Activated CD4-positive, alpha-beta T cell treated with anti-CD3 and anti-CD28 coated beads, Interleukin-2, amount 10 ng/mL, durations not matched to agents 24 days and 14 days (primary cell): ENCODE data around the gene TXNDC9. TPM values are rescaled to one million over a fixed set of nuclear protein-coding genes. Genes with fewer than 3 reads are reported as not detected.
"Not testable (repeated sequence)": the region's sequence is repeated elsewhere in the genome, so short reads cannot be mapped to it uniquely, and the experiment has no call there.

Experiments used
- DNase-seq: peaks from one replicate; pipeline ENCODE4 v3.0.0; 2022
- H3K27ac Mint-ChIP-seq: one replicate; pipeline ENCODE4 v1.8.0; 2022; ENCODE audit warnings: mild to moderate bottlenecking, mixed read lengths
- H3K27me3 Mint-ChIP-seq: one replicate; pipeline ENCODE4 v1.8.0; 2022; ENCODE audit warnings: mixed read lengths
- H3K36me3 Mint-ChIP-seq: one replicate; pipeline ENCODE4 v1.8.0; 2022; ENCODE audit warnings: low read depth, mild to moderate bottlenecking, mixed read lengths
- H3K4me1 Mint-ChIP-seq: one replicate; pipeline ENCODE4 v1.8.0; 2021; ENCODE audit warnings: mixed read lengths
- H3K4me3 Mint-ChIP-seq: one replicate; pipeline ENCODE4 v1.8.0; 2022; ENCODE audit warnings: mild to moderate bottlenecking, moderate library complexity, mixed read lengths
- H3K9me3 Mint-ChIP-seq: one replicate; pipeline ENCODE4 v1.8.0; 2021; ENCODE audit warnings: mixed read lengths
- intact Hi-C: fragments of 100-400 bp; cut with micrococcal nuclease; formaldehyde crosslinking; loops from one replicate; pipeline ENCODE4 v1.15.1; 2023
- total RNA-seq: library from RNA; stranded (reverse); gene quantifications from 2 replicates; pipeline ENCODE4 v1.2.3, GENCODE V29; 2022

Gene TXNDC9
- total RNA-seq, 1 donor from 2014 or later = 42.1 TPM

DNA sequence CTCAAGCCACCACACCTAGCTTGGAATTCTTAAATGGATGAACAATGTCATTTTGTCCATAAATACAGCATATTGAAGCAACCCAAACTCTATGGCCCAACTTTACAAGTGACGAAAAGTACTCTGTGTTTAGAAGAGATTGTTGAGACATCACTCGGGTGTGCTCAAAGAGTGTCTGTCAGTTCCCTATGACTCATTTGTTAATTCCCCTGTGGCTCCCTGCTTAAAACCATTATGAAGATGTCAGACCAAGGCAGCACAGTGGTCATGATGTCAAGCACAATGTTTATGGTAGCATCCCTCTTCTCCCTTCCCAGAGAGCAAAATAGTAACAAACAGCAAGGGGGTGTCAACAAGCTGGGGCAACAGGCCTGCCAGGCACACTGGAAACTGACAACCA lies 38.1 kb downstream of the TXNDC9 start:
- DNase-seq = no peak
- intact Hi-C loops = no loop called here
- peaks cover 3% of the 10 kb centered on the region for H3K4me1 Mint-ChIP-seq
- H3K27ac Mint-ChIP-seq = no peak overlapping the region
- H3K27me3 Mint-ChIP-seq = no peaks in the 10 kb centered on the region
- peaks cover 8% of the 10 kb centered on the region for H3K9me3 Mint-ChIP-seq
- peaks cover 7% of the 10 kb centered on the region for H3K36me3 Mint-ChIP-seq
- no peak overlapping the region for H3K4me3 Mint-ChIP-seq

- intact Hi-C loops = no loop called here
- Mint-ChIP-seq H3K4me1 (no peaks in the 10 kb centered on the region), H3K27me3 (no peaks in the 10 kb centered on the region), H3K36me3 (peaks cover 9% of the 10 kb centered on the region), H3K4me3 (no peak overlapping the region), H3K9me3 (no peaks in the 10 kb centered on the region), H3K27ac (no peak overlapping the region)
- DNase-seq = no peak
Observed at GRCh38 chr2:99285526-99285925, 50.6 kb downstream of the TXNDC9 start.

DNA sequence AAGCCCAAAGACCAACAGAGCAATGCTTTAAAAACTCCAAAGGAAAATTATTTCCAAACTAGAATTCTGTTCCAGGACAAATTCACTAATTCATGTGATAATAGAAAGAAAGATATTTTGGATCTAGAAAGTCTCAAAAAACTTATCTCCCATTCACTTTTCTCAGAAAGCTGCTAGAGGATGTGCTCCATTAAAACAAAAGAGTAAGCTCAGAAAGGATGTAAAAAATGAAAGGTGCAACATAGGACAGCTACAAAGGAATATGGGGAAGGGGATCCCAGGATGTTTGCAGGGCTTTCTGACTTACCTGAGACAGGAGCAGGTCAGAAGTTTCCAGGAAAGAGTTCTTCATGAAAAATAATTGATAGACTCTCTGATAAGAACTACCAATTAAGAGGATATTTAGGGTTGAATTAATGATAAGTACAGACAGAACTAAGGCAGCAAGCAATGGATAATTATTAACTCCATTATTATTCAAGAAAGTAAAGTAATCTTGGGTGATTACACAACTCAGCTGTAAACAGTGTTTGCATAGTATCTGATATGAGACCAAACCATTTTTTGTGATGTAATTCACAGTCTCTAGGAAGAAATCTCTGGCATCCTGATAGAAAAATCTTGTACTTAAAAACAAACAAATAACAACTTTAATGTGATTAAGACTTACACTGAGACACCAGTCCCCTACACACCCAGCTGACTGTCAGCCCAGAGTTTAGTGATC lies 56.0 kb downstream of the TXNDC9 start:
- peaks cover 19% of the 10 kb centered on the region for H3K36me3 Mint-ChIP-seq
- no peaks in the 10 kb centered on the region for H3K4me1 Mint-ChIP-seq
- no peak overlapping the region for H3K27ac Mint-ChIP-seq
- intact Hi-C loops = no loop called here
- H3K4me3 Mint-ChIP-seq = no peak overlapping the region
- no peak for DNase-seq
- H3K9me3 Mint-ChIP-seq = peaks cover 10% of the 10 kb centered on the region
- no peaks in the 10 kb centered on the region for H3K27me3 Mint-ChIP-seq

DNA sequence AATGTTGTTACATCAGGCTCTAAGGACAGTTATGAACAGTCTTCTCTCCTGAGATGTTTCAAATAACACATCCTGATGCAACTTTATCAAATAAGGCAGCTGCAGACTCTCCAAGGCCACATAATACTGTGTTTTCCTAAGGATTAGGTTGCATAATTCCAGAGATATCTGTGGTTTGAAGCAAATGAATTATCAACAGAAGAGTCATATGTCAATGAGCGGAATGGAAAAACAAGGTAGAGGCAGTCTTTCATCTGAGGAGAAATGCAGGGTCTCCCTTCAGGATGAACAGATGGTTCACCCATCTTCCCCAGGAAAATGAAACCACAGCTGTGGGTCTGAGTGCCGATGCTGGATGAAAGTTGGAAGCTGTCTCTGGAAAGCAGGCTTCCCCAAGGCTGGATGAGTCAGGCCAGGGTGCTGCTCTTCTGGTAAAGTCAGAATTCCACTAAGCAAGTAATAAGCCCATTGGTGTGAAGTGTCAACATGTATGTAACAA lies 57.3 kb downstream of the TXNDC9 start:
- peaks cover 18% of the 10 kb centered on the region for H3K36me3 Mint-ChIP-seq
- DNase-seq = no peak
- no peak overlapping the region for H3K27ac Mint-ChIP-seq
- H3K9me3 Mint-ChIP-seq = peaks cover 10% of the 10 kb centered on the region
- no peaks in the 10 kb centered on the region for H3K4me1 Mint-ChIP-seq
- no peaks in the 10 kb centered on the region for H3K27me3 Mint-ChIP-seq
- intact Hi-C loops = no loop called here
- no peak overlapping the region for H3K4me3 Mint-ChIP-seq

- H3K4me1 Mint-ChIP-seq, intact Hi-C loops, H3K27me3 Mint-ChIP-seq, H3K27ac Mint-ChIP-seq, H3K9me3 Mint-ChIP-seq, DNase-seq, H3K4me3 Mint-ChIP-seq: not testable (repeated sequence)
- peaks cover 18% of the 10 kb centered on the region for H3K36me3 Mint-ChIP-seq
Observed at GRCh38 chr2:99278195-99278765, 57.9 kb downstream of the TXNDC9 start.

DNA sequence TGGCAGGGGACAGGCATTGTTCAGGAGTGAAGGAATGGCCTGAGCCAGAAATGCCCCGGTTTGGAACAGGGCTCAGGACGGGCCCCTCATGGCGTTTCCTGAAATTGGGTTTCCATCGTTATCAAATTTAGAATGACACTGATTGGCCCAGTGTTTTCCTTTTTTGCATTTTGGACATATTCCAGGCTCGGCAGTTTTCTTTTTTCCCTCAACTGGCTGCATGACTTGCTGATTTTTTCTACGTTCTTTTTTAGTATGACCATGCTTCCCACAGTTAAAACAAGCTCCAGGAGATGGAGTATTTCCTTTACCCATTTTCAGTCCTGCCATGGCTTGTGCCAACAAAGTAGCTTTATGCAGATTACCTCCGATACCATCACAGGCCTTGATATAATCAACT lies 60.3 kb downstream of the TXNDC9 start:
- H3K9me3 Mint-ChIP-seq = peaks cover 10% of the 10 kb centered on the region
- intact Hi-C loops = no loop called here
- no peaks in the 10 kb centered on the region for H3K27me3 Mint-ChIP-seq
- peaks cover 12% of the 10 kb centered on the region for H3K36me3 Mint-ChIP-seq
- H3K4me3 Mint-ChIP-seq = no peak overlapping the region
- H3K27ac Mint-ChIP-seq = no peak overlapping the region
- DNase-seq = no peak
- H3K4me1 Mint-ChIP-seq = no peaks in the 10 kb centered on the region

Other genes starting within 250 kb of the TXNDC9 start
- 0.26 and 0.40 TPM in 2 replicates for gene C2orf15, start 194.6 kb downstream of the TXNDC9 start, total RNA-seq
- gene TSGA10, start 181.4 kb downstream of the TXNDC9 start, total RNA-seq = 3.2 and 3.7 TPM in 2 replicates
- gene LIPT1, start 181.4 kb downstream of the TXNDC9 start, total RNA-seq = 3.3 and 3.9 TPM in 2 replicates
- 49.9 and 52.8 TPM in 2 replicates for gene MITD1, start 155.3 kb downstream of the TXNDC9 start, total RNA-seq
- 29.0 and 31.2 TPM in 2 replicates for gene MRPL30, start 155.1 kb downstream of the TXNDC9 start, total RNA-seq
- not detected in 2 replicates for gene LYG2, start 80.7 kb downstream of the TXNDC9 start, total RNA-seq
- 2.1 TPM in 2 replicates for gene LYG1, start 35.1 kb downstream of the TXNDC9 start, total RNA-seq
- gene EIF5B, start 1.1 kb upstream of the TXNDC9 start, total RNA-seq = 86.5 and 88.5 TPM in 2 replicates
- gene REV1, start 153.7 kb upstream of the TXNDC9 start, total RNA-seq = 47.8 and 48.9 TPM in 2 replicates